IPS-18c (cell line): ENCODE data around the gene TSR3.
A peak's percentile ranks its signal among the peaks of the same experiment; 100 is the strongest.

Experiments
- H3K4me3 ChIP-seq: 2 replicates; pipeline ENCODE4 v1.7.0; 2013; ENCODE audit warnings: low read depth, mild to moderate bottlenecking, low read length, moderate library complexity; ENCODE audit not compliant: insufficient read depth
- H3K9me3 ChIP-seq: one replicate; pipeline ENCODE4 v1.6.1; 2013; ENCODE audit warnings: mild to moderate bottlenecking, low read length, moderate library complexity; ENCODE audit not compliant: control insufficient read depth, insufficient read depth

The TSR3 gene

DNA sequence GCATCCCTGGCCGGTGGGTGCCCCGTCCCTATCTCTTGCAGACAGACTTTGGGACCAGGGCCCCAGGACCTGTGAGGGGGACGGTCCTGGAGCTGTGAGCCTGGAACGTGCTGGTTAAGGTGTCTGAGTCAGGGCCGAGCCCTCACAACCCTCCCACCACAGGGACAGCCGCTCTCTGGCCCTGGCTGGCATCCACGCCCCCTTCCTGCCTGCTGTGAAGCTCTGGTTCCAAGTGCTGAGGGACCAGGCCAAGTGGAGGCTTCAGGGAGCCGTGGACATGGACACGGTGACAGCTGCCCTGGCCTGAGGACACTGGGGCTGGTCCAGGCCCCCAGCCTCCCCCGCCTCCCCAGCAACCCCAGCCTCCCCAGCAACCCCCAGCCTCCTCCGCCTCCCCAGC, 6.6 kb downstream of the TSR3 start:
- Histone ChIP-seq H3K9me3 (no peaks in the 10 kb centered on the region), H3K4me3 (no peak overlapping the region)

DNA sequence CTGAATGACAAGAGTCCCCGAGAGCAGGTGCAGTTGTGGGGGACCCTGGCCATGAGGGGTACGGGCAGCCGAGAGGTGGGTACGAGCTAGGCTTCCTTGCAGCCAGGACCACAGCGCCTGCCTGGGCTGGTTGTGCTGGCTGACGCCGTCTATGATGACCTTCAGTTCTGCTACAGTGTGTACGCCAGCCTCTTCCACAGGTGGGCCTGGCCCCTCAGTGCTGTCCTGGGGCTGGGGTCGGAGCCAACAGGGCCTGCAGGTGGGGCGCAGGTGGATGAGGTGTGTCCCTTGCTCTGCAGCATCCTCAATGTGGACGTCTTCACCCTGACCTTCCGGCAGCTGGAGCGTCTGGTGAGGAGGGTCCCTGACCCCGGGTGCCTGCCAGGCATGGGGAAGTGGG, 7.2 kb downstream of the TSR3 start:
- Histone ChIP-seq H3K4me3 (no peak overlapping the region), H3K9me3 (no peaks in the 10 kb centered on the region)

DNA sequence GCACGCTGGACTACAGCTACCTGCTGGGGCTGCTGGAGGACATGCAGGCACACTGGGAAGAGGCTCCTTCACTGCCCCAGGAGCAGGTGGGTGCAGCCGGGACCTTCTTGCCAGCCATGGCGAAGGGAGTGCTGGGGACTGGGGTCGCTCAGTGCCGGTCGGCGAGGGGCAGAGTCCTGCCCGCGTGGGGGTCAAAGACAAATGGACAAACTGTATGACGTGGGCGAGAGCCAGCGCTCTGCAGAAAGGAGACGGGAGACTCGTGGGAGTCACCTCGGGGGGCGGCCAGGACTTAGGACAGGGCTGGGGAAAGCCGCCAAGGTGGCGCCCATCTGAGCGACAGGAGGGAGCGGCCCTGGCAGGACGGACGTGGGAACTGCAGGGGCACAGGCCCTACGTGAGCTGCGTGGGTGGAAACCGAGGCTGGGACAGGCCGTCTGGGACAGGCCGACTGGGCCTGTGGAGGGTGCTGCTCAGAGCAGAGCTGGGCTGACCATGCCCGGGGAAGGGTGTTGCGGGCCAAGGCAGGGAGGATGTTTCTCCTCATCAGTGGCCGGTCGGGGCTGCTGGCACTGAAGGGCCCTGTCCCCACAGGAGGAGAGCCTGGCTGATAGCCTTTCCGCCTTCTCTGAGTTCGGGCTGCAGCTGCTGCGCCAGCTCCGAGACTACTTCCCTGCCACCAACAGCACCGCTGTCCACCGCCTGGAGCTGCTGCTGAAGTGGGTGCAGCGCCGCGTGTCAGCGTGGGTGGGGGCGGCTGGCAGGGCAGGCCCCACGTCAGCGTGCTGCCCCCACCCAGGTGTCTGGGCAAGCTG, 8.0 kb downstream of the TSR3 start:
- H3K4me3 ChIP-seq, result peak overlapping the region; percentile 46; the same call in 1 of the 2 replicates
- no peaks in the 10 kb centered on the region for H3K9me3 ChIP-seq

DNA sequence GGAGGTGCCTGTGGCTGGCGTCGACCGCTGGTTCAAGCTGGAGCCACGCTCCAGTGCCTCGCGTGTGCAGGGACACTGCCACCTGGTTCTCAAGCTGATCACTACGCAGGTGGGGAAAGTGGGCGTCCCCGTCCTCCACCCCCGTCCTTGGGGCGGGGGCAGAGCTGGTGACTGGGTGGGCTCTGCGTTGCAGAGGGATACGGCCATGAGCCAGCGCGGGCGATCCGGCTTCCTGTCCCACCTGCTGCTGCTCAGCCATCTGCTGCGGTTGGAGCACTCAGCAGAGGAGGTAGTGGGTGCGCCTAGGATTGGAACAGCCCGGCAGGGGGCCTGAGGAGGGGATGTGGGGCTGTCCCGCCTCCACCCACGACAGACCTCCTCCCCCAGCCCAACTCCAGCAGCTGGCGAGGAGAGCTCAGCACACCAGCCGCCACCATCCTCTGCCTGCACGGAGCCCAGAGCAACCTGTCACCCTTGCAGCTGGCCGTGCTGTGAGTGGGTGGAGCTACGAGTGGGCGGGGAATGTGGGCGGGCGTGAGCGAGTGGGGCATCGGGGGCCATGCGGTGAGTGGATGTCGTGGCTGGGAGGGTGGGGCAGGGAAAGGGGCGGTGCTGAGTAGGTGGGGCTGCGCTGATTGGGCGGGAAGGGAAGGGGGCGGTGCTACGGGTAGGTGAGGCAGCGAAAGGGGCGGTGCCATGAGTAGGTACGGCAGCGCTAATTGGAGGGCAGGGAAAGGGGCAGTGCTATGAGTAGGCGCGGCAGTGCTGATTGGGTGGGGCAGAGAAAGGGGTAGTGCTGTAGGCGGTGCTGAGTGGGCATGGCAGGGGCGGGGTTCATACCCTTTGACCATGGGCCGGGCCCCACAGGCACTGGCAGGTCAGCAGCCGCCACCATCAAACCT, 8.9 kb downstream of the TSR3 start:
- H3K4me3 ChIP-seq, result peak overlapping the region; percentile 46
- H3K9me3 ChIP-seq, result no peaks in the 10 kb centered on the region

DNA sequence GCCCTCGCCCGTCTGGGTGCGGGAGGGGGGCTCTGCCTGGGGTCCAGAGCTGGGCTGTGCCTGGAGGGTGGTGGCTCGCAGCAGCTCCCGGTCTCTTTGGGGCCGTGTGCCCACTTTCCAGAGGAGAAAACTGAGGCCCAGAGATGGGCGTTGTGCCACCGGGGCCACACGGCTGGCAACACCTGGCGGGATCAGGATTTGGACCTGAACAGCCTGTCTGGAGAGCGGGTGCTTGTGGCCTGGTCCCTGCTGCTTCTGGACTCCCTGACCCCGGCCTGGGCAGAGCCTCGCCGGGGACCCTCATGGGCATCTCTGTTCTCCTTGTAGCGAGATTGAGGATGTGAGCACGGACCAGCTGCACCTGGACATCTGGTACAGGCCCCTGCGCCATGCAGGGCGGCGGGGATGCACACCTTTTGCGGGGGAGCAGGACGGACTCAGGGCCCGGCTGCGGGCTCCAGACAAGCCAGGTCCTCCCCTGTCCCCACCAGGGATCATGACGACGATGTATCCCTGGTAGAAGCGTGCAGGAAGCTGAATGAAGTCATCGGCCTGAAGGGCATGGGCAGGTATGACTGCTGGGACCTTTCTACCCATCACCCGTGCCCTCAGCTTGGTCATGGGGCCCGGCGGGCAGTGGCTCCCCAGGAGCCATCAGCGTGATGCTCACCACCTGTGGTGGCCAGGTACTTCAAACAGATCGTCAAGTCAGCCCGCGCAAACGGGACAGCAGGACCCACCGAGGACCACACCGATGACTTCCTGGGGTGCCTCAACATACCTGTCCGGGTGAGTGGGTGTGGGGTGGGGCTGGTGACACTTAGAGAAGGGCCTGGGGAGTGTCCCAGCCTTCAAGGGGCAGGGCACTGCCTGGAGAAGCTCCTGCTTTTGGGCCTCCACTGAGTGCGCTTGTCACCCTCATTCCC, 9.9 kb downstream of the TSR3 start:
- Histone ChIP-seq H3K9me3 (no peaks in the 10 kb centered on the region), H3K4me3 (no peak overlapping the region)

DNA sequence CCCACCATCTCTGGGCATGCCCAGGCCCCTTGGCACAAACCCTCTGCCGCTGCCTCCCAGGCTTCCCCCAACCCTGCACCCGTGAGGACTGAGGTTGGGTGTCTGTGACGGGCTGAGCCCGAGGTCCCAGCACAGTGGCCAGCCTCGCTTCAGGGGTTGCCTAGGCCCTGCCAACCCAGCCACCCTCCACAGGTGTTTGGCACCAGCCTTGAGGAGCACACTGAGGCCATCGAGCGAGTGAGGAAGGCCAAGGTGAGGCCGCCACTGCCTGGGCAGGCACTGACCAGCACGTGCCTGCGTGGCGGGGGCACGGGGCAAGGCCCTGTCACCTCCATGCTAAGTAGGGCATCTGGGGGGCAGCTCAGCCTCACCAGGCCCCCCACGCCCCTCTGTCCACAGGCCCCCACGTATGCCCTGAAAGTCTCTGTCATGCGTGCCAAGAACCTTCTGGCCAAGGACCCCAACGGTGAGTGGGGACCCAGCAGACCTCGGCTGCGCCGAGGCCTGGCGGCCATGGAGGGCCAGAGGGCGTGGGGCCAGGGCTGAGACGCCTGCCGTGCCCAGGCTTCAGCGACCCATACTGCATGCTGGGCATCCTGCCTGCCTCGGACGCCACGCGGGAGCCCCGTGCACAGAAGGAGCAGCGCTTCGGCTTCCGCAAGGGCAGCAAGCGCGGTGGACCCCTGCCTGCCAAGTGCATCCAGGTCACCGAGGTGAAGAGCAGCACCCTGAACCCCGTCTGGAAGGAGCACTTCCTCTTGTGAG, 10.8 kb downstream of the TSR3 start:
- Histone ChIP-seq H3K4me3 (no peak overlapping the region), H3K9me3 (no peaks in the 10 kb centered on the region)

DNA sequence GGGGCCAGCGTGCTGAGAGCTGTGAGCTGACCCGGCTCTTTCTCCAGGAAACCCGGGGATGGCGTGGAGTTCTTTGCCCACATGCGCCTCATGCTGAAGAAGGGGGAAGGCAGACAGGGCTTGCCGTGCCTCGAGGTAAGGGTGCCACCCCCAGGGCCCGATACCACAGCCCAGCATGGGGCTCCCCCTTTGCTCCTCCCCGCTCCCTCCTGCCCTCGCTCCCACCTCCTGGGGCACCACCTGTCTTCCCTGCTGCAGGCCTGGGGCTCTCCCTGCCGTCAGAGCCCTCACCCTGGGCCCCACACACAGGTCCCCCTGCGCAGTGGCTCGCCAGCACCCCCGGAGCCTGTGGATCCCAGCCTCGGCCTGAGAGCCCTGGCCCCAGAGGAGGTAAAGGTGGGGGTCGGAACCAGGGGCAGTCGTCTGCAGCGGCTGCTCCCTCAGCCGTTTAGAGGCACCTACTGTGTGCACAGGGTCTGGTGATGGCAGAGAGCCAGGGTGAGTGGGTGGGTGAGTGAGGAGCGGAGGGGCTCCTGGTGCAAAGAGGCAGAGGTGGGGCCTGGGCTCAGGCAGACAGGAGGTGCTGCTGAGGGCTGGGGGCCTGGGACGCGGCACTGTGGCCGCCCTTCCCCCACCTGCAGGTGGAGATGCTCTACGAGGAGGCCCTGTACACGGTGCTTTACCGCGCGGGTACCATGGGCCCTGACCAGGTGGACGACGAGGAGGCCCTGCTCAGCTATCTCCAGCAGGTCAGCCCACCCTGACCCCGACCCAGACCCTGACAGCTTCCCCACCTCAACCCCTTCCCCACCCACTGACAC, 12.6 kb downstream of the TSR3 start:
- Histone ChIP-seq H3K4me3 (no peak overlapping the region), H3K9me3 (no peaks in the 10 kb centered on the region)

DNA sequence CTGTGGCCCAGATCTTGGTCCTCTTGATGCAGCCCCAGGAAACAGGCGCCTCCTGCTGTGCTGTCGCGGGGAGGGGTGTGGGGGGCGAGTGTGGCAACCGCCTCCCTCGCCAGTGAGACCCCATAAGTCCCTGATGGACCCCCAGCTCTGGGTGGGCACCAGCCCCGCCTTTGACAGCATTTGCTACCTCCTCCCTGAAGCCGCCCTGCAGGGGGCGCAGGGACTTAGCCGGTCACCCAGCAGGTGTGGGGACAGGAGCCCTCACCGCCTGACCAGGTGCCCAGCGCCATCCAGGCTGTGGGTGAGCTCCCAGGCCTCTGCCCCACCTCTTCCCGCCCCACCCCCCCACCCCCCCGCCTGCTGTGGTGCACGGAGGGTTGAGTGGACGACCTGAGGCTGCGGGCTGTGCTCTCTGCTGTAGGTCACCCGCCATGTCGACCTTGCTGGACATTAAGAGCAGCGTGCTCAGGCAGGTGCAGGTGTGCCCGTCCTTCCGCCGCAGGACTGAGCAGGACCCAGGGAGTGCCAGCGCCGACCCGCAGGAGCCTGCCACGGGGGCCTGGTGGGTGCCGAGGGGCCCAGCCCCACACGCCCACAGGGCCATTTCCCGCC, 13.5 kb downstream of the TSR3 start:
- Histone ChIP-seq H3K4me3 (no peak overlapping the region), H3K9me3 (no peaks in the 10 kb centered on the region)

DNA sequence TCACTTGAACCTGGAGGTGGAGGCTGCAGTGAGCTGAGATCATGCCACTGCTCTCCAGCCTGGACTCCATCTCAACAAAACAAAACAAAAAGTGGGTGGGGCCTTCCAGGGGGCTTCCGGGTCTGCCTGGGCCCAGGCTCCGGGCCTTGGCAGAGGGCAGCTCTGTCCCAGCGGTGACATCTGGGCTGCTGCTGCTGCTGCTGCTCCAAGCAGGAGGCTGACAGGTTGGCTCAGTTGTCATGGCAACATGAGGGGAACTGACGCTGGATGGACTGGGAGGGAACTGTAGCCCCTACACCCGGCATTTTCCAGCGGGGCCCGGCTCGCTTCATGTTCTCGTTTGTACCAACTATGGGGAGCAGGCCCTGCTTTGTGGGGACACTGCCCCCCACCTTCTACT, 14.2 kb downstream of the TSR3 start:
- H3K9me3 ChIP-seq, result no peaks in the 10 kb centered on the region
- H3K4me3 ChIP-seq, result no peak overlapping the region

DNA sequence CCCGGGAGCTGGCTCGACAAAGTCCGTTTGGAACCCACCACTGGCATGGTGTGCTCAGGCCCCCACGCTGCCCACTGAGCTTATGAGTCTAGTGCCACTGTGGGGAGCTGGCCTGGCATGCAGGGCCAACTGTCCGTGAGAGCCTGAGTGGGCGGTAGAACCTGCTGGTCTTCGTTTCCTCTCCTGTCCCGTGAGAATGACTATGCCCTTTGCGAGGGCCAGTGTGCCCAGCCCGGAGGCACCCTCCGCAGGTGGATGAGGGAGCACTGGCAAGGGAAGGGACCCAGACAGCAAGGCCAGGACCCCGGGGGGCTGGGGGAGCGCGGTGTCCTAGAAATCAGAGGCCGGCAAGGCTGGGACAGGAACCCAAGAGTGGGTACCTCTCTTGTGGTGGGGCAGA, 15.1 kb downstream of the TSR3 start:
- no peak overlapping the region for H3K4me3 ChIP-seq
- no peaks in the 10 kb centered on the region for H3K9me3 ChIP-seq

DNA sequence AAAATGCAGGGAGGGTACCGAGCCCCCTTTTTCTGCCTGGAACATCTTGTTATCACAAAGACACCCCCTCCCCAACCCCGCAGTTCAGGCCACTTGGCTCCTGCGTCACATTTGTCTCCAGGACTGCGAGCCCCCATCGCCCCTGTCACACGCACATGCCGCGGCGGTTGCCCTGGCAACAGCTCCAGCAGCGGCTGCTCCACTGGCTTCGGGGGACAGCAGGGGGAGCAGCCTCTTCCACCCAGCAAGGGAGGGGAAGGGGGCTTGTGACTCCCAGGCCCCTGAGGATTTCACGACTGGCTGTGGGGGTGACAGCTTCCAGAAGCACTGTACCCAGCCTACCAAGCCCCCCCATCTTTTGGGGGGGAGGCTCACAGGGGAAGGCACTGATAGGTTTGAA, 15.7 kb downstream of the TSR3 start:
- Histone ChIP-seq H3K4me3 (no peak overlapping the region), H3K9me3 (no peaks in the 10 kb centered on the region)

DNA sequence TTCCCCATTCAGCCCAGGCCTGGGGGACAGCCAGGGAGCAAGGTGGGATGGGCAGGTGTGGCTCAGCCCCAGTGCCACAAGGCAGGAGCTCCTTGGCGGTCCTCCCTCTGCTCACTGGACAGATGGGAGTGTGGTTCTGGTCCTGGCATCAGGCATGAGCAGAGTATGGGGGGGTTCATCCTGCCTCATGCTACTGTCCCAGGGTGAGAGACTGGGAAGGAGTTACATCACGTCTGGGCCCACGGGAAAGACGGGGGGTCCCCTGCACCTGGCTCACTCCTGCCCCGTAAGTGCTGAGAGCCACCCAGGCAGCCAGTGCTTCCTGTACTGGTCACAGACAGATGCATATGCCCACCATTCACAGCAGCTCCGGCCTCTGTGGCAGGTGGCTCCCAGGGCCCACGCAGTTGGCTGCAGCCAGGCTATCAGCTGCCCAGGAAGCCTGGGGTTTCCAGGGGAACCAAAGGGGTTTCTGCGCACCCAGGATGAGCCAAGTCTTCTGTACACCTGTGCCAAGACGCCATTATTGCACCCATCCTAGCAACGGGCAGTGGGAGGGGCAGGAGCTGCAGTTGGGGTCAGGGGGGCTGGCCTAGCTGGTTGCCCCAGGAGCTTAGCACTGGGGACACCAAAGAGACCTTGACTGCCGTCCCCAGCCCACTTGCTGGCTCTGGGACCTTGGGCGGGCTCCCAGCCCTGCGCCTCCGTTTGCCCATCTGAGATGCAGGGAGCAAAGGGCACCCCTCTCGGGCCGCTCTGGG, 16.3 kb downstream of the TSR3 start:
- H3K9me3 ChIP-seq, result no peaks in the 10 kb centered on the region
- H3K4me3 ChIP-seq, result no peak overlapping the region

DNA sequence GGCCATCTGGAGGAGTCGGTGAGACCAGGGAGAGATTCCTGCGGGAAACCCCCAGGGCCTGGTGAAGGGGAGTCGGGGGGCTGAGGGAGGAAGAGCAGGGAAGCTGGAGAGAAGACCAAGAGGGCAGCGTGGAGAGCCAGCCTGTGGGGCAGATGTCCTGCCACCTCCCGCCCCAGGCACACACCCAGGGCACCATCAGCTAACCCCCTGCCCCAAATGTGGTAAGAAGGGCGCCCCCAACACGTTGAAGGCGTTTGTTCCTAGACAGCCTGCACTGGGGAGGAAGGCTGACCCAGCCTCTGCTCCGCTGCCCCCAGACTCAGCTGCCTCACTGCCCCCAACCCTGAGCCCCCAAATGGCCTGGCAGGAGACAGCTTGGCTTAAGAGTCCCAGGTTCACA, 16.9 kb downstream of the TSR3 start:
- H3K9me3 ChIP-seq, result peaks cover 2% of the 10 kb centered on the region
- H3K4me3 ChIP-seq, result no peak overlapping the region

DNA sequence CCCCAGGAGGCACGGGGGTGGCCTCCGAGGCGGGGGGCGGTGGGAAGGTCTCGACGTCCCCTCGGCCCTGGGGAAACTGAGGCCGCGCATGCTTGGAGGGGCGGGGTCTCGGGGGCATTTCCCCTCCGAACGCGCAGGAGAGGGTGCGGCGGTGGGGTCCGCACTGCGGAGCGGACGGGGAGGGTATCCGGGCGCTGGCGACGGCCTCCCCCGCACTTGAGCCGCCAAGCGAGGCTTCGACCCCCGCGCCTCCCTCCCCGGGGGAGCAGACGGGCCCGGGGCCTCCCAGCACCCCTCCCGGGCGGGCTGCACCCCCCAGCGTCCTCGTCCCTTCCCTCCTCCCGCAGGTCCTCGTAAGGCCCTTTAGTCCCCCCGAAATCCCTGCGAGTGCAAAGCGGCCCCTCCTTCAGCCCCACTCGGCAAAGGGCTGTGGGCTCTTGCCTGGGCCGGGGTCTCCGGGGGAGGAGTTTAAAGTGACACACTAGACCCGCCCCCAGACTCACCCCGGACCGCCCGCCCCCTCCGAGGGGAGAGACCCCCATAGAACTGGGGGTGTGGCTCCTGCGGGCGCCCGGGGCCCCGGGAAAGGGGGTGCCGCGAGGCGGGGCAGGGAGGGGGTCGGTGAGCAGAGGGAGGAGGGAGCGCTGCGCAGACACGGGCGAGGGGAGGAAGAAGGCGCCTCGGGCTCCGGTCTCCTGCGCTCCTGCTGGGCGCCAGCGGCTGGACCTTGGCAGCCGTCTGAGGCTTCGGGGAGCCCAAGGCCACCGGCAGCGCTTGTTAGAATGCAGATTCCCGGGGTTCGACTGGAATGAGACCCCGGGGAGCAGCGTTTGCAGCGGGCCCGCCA, 17.6 kb downstream of the TSR3 start:
- Histone ChIP-seq H3K4me3 (peak overlapping the region; percentile 50), H3K9me3 (peaks cover 2% of the 10 kb centered on the region)
